ENCODE results near the gene TMEM184B.

GRCh38 chr22:38315823-38316363 is 43.1 kb upstream of the TMEM184B start:
- TF ChIP-seq POLR2A (IDR thresholded peaks at IDR 0.05) (no peak), CTCF (IDR thresholded peaks at IDR 0.05) (no peak), POLR2AphosphoS5 (IDR thresholded peaks at IDR 0.05) (no peak)

Data from prostate gland (tissue), 2 donors.